Activated naive CD4-positive, alpha-beta T cell treated with anti-CD3 and anti-CD28 coated beads for 36 hours (primary cell): ENCODE results near the gene EXOC4. TPM values are rescaled to one million over a fixed set of nuclear protein-coding genes. Genes with fewer than 3 reads are reported as not detected.

ENCODE experiments used
- CTCF ChIA-PET: fragments of 350-600 bp; sonication (Branson Sonifier 250); formaldehyde crosslinking; loops from one replicate; lab custom pipeline; 2021; ENCODE audit warnings: antibody characterized with exemption; lab: Charles Lee
- DNase-seq: peaks from one replicate; pipeline ENCODE4 v3.0.0-alpha.2; 2020
- H3K27ac Mint-ChIP-seq: one replicate; pipeline ENCODE4 v1.8.0; 2021; ENCODE audit warnings: mild to moderate bottlenecking, mixed read lengths
- H3K27me3 Mint-ChIP-seq: one replicate; pipeline ENCODE4 v1.8.0; 2021; ENCODE audit warnings: low read depth, mixed read lengths
- H3K36me3 Mint-ChIP-seq: one replicate; pipeline ENCODE4 v1.8.0; 2021; ENCODE audit warnings: low read depth, mixed read lengths
- H3K4me1 Mint-ChIP-seq: one replicate; pipeline ENCODE4 v1.8.0; 2021; ENCODE audit warnings: low read depth, mixed read lengths
- H3K4me3 Mint-ChIP-seq: one replicate; pipeline ENCODE4 v1.8.0; 2021; ENCODE audit warnings: mild to moderate bottlenecking, moderate library complexity, mixed read lengths
- H3K9me3 Mint-ChIP-seq: one replicate; pipeline ENCODE4 v1.8.0; 2021; ENCODE audit warnings: mixed read lengths
- intact Hi-C: fragments of 100-400 bp; cut with micrococcal nuclease; formaldehyde crosslinking; loops from one replicate; pipeline ENCODE4 v1.15.1; 2023
- total RNA-seq, 2 experiments: library from RNA; stranded (reverse); gene quantifications; one replicate each; pipeline ENCODE4 v1.2.3, GENCODE V29; 2021

EXOC4 gene
- total RNA-seq, 2 experiments from 2014 or later = 57.1 to 62.1 TPM

DNA sequence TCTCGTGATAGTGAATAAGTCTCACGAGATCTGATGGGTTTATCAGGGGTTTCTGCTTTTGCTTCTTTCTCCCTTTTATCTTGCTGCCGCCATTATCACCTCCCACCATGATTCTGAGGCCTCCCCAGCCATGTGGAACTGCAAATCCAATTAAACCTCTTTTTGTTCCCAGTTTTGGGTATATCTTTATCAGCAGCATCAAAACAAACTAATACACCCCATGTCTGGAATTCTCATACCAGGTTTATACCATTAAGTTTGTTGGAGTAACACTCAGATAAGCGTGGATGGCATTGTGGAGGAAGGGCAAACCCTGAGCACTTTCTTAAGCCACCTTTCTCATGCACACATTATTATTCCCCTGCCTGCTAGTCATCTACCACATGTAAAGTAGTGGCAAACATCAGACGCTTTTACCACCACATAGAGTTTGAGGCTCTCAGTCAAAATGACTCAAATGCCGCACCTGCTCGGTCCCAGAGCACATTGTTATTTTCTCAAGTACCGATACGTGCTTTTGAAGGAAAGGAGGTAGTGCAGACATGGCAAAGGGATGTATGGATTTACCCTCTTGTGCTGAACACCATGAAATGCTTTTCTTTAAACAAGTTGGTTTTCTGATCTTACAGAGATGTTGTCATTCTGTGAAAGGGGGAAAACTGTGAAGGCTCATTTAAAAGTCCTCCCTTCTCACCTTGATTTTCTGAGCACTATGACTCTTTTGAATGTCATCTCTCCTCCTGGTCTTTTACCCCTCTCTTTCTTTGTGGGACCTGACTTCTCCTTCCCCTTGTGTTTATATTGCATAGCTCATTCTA, 429.7 kb downstream of the EXOC4 start:
- Mint-ChIP-seq H3K4me3 (no peak overlapping the region), H3K36me3 (peaks cover 10% of the 10 kb centered on the region), H3K27ac (no peak overlapping the region), H3K4me1 (peaks cover 4% of the 10 kb centered on the region), H3K27me3 (no peaks in the 10 kb centered on the region), H3K9me3 (no peaks in the 10 kb centered on the region)
- peak; percentile 33 for DNase-seq
- intact Hi-C loops = no loop called here
- CTCF ChIA-PET = no interaction called here

DNA sequence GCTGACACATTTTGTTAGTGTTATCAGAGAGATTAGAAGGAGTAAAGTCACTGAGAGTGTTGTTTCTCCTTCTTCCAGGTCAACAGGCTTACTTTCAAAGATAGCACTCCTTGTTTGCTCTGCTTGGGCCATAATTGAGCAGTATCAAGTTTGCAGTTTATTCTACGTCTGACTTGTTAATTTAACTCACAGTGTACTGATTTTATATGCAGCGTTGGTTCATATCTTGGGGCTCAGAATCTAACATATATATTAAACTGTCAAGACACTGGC, 430.2 kb downstream of the EXOC4 start:
- Mint-ChIP-seq H3K36me3 (peaks cover 10% of the 10 kb centered on the region), H3K4me1 (peaks cover 4% of the 10 kb centered on the region), H3K27me3 (no peaks in the 10 kb centered on the region), H3K4me3 (no peak overlapping the region), H3K9me3 (no peaks in the 10 kb centered on the region), H3K27ac (no peak overlapping the region)
- CTCF ChIA-PET = no interaction called here
- intact Hi-C loops = no loop called here
- DNase-seq = no peak

DNA sequence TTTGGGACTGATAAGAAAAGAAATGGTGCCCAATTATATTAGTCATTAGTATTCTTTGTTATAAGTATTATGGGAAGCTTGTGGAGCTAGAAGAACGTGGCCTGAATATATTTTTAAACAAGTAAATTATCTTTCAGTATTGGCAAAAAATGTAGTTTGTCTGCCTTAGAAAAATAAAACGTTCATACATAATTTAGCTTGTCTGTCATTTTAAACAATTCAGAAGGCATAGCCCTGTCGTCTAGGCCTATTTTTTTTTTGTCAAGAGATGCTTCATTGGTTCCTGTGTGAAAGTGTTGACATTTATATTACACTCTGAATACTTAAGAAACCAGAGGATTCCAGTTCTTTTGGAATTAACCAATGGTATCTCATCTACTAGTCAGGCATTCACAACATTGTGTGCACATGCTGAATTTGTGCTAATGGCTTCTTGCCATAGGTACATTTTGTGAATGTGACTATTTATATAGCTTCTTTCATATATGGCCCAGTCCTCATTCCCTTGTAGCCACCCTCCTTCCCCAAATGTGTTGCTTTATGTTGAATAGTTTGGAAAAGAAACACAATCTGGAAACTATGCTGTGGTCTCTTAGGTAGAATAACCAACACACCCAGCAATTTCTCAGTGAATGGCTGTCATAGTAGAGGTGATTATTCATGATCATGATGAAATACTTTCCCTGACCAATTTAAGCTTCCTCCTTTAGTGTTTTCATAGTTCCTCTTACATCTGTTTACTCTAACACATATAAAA, 435.8 kb downstream of the EXOC4 start:
- no peaks in the 10 kb centered on the region for H3K27me3 Mint-ChIP-seq
- no peak for DNase-seq
- H3K27ac Mint-ChIP-seq = no peak overlapping the region
- CTCF ChIA-PET = interaction anchor here (0.5 kb wide), 1 partner anchor 1634 kb away, joined by 3 read pairs; no protein-coding TSS in a partner anchor
- peaks cover 2% of the 10 kb centered on the region for H3K36me3 Mint-ChIP-seq
- no peaks in the 10 kb centered on the region for H3K9me3 Mint-ChIP-seq
- H3K4me1 Mint-ChIP-seq = no peaks in the 10 kb centered on the region
- H3K4me3 Mint-ChIP-seq = no peak overlapping the region
- intact Hi-C loops = no loop called here

GRCh38 chr7:133690740-133691139, 437.9 kb downstream of the EXOC4 start:
- Mint-ChIP-seq H3K4me3 (no peak overlapping the region), H3K4me1 (no peaks in the 10 kb centered on the region), H3K27me3 (no peaks in the 10 kb centered on the region), H3K9me3 (no peaks in the 10 kb centered on the region), H3K27ac (no peak overlapping the region), H3K36me3 (peaks cover 2% of the 10 kb centered on the region)
- no peak for DNase-seq
- intact Hi-C loops = no loop called here
- CTCF ChIA-PET = interaction anchor here (0.9 kb wide), 1 partner anchor 13 kb away, joined by 5 read pairs; no protein-coding TSS in a partner anchor

GRCh38 chr7:133691727-133692610, 439.1 kb downstream of the EXOC4 start:
- DNase-seq = no peak
- peaks cover 2% of the 10 kb centered on the region for H3K4me1 Mint-ChIP-seq
- H3K9me3 Mint-ChIP-seq = no peaks in the 10 kb centered on the region
- H3K4me3 Mint-ChIP-seq = no peak overlapping the region
- no peaks in the 10 kb centered on the region for H3K27me3 Mint-ChIP-seq
- CTCF ChIA-PET = no interaction called here
- no peaks in the 10 kb centered on the region for H3K36me3 Mint-ChIP-seq
- intact Hi-C loops = no loop called here
- H3K27ac Mint-ChIP-seq = no peak overlapping the region

- no peak for DNase-seq
- no peaks in the 10 kb centered on the region for H3K36me3 Mint-ChIP-seq
- H3K4me3 Mint-ChIP-seq = no peak overlapping the region
- no peaks in the 10 kb centered on the region for H3K9me3 Mint-ChIP-seq
- no peaks in the 10 kb centered on the region for H3K27me3 Mint-ChIP-seq
- peaks cover 2% of the 10 kb centered on the region for H3K4me1 Mint-ChIP-seq
- intact Hi-C loops = no loop called here
- CTCF ChIA-PET = no interaction called here
- H3K27ac Mint-ChIP-seq = no peak overlapping the region
These were observed 440.4 kb downstream of the EXOC4 start for GRCh38 chr7:133693281-133693680.

GRCh38 chr7:133696056-133696455, 443.2 kb downstream of the EXOC4 start:
- Mint-ChIP-seq H3K4me3 (no peak overlapping the region), H3K27ac (no peak overlapping the region), H3K4me1 (peaks cover 2% of the 10 kb centered on the region), H3K27me3 (no peaks in the 10 kb centered on the region), H3K9me3 (no peaks in the 10 kb centered on the region), H3K36me3 (no peaks in the 10 kb centered on the region)
- DNase-seq = no peak
- intact Hi-C loops = no loop called here
- CTCF ChIA-PET = no interaction called here

DNA sequence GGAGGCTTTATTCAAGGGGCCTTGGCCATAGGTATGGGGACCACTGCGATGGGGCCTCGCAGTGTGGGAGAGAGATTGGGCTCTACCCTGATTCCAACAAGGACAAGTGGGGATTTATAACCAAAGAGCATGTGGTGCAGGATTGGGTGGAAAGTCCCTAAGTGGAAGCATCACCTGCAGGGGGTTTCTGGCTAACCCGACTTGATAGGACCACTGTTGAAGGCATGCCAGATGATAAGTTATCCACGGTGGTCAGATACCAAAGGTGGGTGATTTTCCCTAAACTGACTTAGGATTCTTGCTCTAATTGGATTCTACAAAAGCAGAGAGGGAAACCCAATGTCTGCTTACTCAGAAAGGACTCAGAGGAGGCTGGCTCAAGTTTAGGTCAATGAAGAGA, 444.7 kb downstream of the EXOC4 start:
- no peaks in the 10 kb centered on the region for H3K9me3 Mint-ChIP-seq

GRCh38 chr7:133698127-133698526, 445.2 kb downstream of the EXOC4 start:
- Mint-ChIP-seq H3K4me1 (peaks cover 2% of the 10 kb centered on the region), H3K9me3 (no peaks in the 10 kb centered on the region), H3K27ac (no peak overlapping the region), H3K27me3 (no peaks in the 10 kb centered on the region), H3K4me3 (no peak overlapping the region), H3K36me3 (peaks cover 1% of the 10 kb centered on the region)
- CTCF ChIA-PET = no interaction called here
- DNase-seq = no peak
- intact Hi-C loops = no loop called here

More for the DNA sequence above, 444.7 kb downstream of the EXOC4 start:
- no peak for DNase-seq
- Mint-ChIP-seq H3K27ac (no peak overlapping the region), H3K4me3 (no peak overlapping the region), H3K36me3 (peaks cover 1% of the 10 kb centered on the region), H3K4me1 (peaks cover 2% of the 10 kb centered on the region), H3K27me3 (no peaks in the 10 kb centered on the region)
- intact Hi-C loops = no loop called here
- CTCF ChIA-PET = no interaction called here

DNA sequence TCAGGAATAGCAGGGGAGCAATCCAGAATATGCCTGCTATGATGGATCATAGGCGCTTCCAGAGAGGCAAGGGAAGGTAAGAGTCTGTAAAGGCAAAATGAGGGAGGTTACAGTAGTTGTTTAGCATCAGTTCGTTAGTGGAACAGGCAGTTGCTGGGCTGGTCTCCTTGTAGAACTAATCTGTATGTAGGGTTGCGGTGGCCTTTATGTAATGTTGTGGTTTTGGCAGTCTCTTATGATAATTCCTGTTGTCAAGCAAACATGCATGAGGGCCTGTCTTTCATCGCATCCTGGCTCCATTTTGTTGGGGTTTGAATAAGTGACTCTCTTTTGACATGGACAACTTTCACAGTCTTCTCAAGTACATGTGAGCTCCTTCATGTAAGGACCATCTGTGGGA, 446.5 kb downstream of the EXOC4 start:
- Mint-ChIP-seq H3K36me3 (peaks cover 5% of the 10 kb centered on the region), H3K4me3 (no peak overlapping the region), H3K27ac (no peak overlapping the region), H3K27me3 (no peaks in the 10 kb centered on the region), H3K9me3 (no peaks in the 10 kb centered on the region), H3K4me1 (peaks cover 2% of the 10 kb centered on the region)
- no peak for DNase-seq
- intact Hi-C loops = no loop called here
- CTCF ChIA-PET = no interaction called here

DNA sequence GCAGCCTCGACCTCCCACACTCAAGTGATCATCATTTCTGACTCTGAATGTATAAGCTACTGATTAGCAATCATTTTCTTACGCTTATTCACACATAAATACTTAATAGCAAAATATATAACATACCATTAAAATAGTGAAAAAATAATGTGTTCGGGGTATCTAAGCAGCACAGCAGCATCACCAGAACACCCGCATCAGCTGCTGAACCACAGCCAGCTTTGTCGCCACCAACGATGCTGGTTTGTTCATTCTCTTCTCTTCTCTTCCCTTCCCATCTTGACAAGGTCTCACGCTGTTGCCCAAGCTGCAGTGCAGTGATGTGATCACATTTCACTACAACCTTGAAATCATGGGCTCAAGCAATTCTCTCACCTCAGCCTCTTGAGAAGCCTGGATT, 449.2 kb downstream of the EXOC4 start:
- CTCF ChIA-PET = no interaction called here
- intact Hi-C loops = no loop called here
- DNase-seq = no peak
- Mint-ChIP-seq H3K27ac (no peak overlapping the region), H3K36me3 (peaks cover 7% of the 10 kb centered on the region), H3K4me3 (no peak overlapping the region), H3K4me1 (peaks cover 2% of the 10 kb centered on the region), H3K27me3 (no peaks in the 10 kb centered on the region), H3K9me3 (no peaks in the 10 kb centered on the region)

- intact Hi-C loops = no loop called here
- no peaks in the 10 kb centered on the region for H3K9me3 Mint-ChIP-seq
- no peak overlapping the region for H3K27ac Mint-ChIP-seq
- H3K4me3 Mint-ChIP-seq = no peak overlapping the region
- H3K36me3 Mint-ChIP-seq = peaks cover 7% of the 10 kb centered on the region
- CTCF ChIA-PET = no interaction called here
- H3K4me1 Mint-ChIP-seq = peaks cover 2% of the 10 kb centered on the region
- DNase-seq = no peak
- H3K27me3 Mint-ChIP-seq = no peaks in the 10 kb centered on the region
These were observed 450.1 kb downstream of the EXOC4 start for GRCh38 chr7:133702960-133703359.
